SH-SY5Y (cell line): ENCODE data around the gene C19orf47.

Source experiments
- GATA2 ChIP-seq: IDR thresholded peaks from 2 replicates; pipeline ENCODE4 v1.6.1; 2011; ENCODE audit warnings: mild to moderate bottlenecking, low read depth, low read length
- GATA3 ChIP-seq: IDR thresholded peaks from 2 replicates; pipeline ENCODE4 v1.6.1; 2011; ENCODE audit warnings: low read depth, mild to moderate bottlenecking, low read length, moderate library complexity

DNA sequence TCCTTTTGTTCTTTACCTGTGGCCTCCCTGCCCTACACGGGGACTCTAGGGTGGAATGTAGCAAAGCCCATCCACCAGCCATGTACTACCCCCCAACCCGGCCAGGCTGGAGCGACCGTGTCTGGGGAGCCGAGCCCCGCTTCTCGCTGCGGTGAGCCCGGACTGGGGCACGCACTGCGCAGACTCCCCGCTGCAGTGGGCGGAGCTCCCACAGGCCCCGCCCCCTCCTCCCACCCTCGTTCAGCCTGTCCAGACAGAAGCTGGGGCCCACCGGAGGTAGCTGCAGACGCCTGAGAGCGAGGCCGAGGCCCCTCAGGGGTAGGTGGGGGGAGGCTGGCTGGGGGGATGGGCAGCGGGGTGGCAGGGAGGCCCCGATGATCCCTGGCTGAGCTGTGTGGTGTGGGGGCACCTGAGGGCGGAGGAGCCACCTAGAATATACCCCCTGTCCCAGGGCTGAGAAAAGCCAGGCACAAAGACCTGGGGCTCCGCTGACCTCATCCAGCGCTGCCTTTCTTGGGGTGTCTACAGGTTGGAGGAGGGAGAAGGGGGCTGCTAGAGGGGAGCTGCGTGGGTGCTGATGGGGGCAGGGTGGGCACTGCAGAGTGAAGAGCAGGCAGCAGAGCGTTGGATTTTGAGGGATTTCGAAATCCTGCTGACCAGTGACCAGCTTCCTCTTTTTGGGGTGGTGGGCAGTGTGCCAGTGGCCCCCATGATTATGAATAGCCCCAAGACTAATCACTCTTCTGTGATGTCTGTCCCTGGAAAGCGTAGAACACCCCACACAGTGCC lies 17.6 kb upstream of the C19orf47 start:
- TF ChIP-seq GATA2 (no peak), GATA3 (no peak)
